ENCODE measurements around the gene NCR3LG1. TPM values are rescaled to one million over a fixed set of nuclear protein-coding genes. Genes with fewer than 3 reads are reported as not detected.

NCR3LG1 gene
- total and polyA plus RNA-seq, 2 of the 4 experiments (the other 2 are of a cell fraction): 1.7 to 4.1 TPM

GRCh38 chr11:17382046-17382728, 30.6 kb downstream of the NCR3LG1 start:
- Histone ChIP-seq H3K9ac (ENCODE audit: low read depth, low read length) (no peak overlapping the region), H3K4me1 (ENCODE audit: control insufficient read depth, insufficient read depth, low read length) (peaks cover 11% of the 10 kb centered on the region), H4K8ac (ENCODE audit: low read depth in 2 of 2, low read length in 2 of 2) (no peak overlapping the region), H2AFZ (replicated peaks; ENCODE audit: low read length, poor library complexity) (peak overlapping the region; percentile 46), H3K79me1 (ENCODE audit: low read depth in 1 of 2, low read length in 2 of 2) (no peaks in the 10 kb centered on the region), H3K36me3 (ENCODE audit: control insufficient read depth, insufficient read depth, low read length) (no peaks in the 10 kb centered on the region), H3K4me2 (ENCODE audit: low read depth, low read length) (no peak overlapping the region), H3K4ac (ENCODE audit: low read depth, low read length) (no peak overlapping the region), H3K56ac (ENCODE audit: extremely low read depth, insufficient read depth, low read length) (no peak overlapping the region), H4K91ac (ENCODE audit: insufficient read depth, low read depth, low read length) (no peak overlapping the region), H2BK5ac (ENCODE audit: low read depth, low read length, poor library complexity, severe bottlenecking) (no peak overlapping the region), H2AK5ac (ENCODE audit: low read depth, low read length) (no peak overlapping the region), H3K4me3 (ENCODE audit: insufficient read depth, low read depth, low read length) (no peak overlapping the region), H2BK120ac (ENCODE audit: low read depth, low read length) (no peak overlapping the region), H4K5ac (ENCODE audit: low read depth, low read length) (no peak overlapping the region), H3K27ac (ENCODE audit: insufficient read depth, low read length) (no peak overlapping the region), H2BK20ac (ENCODE audit: low read depth, low read length) (0 out of 2 replicates have a peak overlapping the region, but pooled peaks have one; percentile 29), H2AK9ac (replicated peaks; ENCODE audit: low read depth, low read length, poor library complexity) (no peak overlapping the region), H2BK15ac (ENCODE audit: low read depth, low read length) (no peak overlapping the region), H3K14ac (replicated peaks; ENCODE audit: low read depth, low read length) (no peak overlapping the region), H3K18ac (ENCODE audit: low read depth, low read length) (no peak overlapping the region), H3K9me3 (ENCODE audit: control insufficient read depth, insufficient read depth, low read length) (no peaks in the 10 kb centered on the region), H3K23ac (ENCODE audit: low read depth, low read length) (no peak overlapping the region), H4K20me1 (ENCODE audit: insufficient read depth, low read length) (no peaks in the 10 kb centered on the region), H3K27me3 (ENCODE audit: control insufficient read depth, insufficient read depth, low read length) (no peaks in the 10 kb centered on the region), H3K9me1 (ENCODE audit: insufficient read depth, low read length) (peaks cover 22% of the 10 kb centered on the region)
- intact Hi-C loops (cut with micrococcal nuclease) (no loop called here), dilution Hi-C loops (cut with HindIII; ENCODE audit: low sequenced_read_pairs, unreplicated experiment) (no loop called here), in situ Hi-C loops (cut with MboI; ENCODE audit: low sequenced_read_pairs) (loop anchor here (5.0 kb wide), 1 partner anchor 120 kb away; no protein-coding TSS in a partner anchor)
- ATAC-seq (ENCODE audit: low read depth) (no peak), DNase-seq (peak; percentile 33)
- TF ChIP-seq FOS (IDR thresholded peaks at IDR 0.05; ENCODE audit: low read depth, low read length): no peak
- no peak for TF ChIP-seq CEBPB (IDR thresholded peaks at IDR 0.05; ENCODE audit: low read depth, low read length)
- no peak for TF ChIP-seq BHLHE40 (IDR thresholded peaks at IDR 0.05; ENCODE audit: low read depth, low read length)
- no peak for TF ChIP-seq RFX5 (IDR thresholded peaks at IDR 0.05; ENCODE audit: low read depth, low read length)
- TF ChIP-seq MXI1 (IDR thresholded peaks at IDR 0.05; ENCODE audit: borderline replicate concordance, low read depth, low read length): no peak
- no peak for TF ChIP-seq CTCF (conservative IDR thresholded peaks at IDR 0.05; ENCODE audit: low read depth, low read length)
- no peak for TF ChIP-seq MAFK (IDR thresholded peaks at IDR 0.05; ENCODE audit: low read depth, low read length)
- no peak for TF ChIP-seq NFE2L2 (IDR thresholded peaks at IDR 0.05; ENCODE audit: low read depth, low read length)
- TF ChIP-seq CHD1 (IDR thresholded peaks at IDR 0.05; ENCODE audit: low read depth, low read length): no peak
- TF ChIP-seq MAZ (IDR thresholded peaks at IDR 0.05; ENCODE audit: borderline replicate concordance, low read depth, low read length): no peak
- TF ChIP-seq RCOR1 (IDR thresholded peaks at IDR 0.05; ENCODE audit: insufficient replicate concordance, low read length): no peak
- TF ChIP-seq, protein P1, sequence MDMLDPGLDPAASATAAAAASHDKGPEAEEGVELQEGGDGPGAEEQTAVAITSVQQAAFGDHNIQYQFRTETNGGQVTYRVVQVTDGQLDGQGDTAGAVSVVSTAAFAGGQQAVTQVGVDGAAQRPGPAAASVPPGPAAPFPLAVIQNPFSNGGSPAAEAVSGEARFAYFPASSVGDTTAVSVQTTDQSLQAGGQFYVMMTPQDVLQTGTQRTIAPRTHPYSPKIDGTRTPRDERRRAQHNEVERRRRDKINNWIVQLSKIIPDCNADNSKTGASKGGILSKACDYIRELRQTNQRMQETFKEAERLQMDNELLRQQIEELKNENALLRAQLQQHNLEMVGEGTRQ (IDR thresholded peaks at IDR 0.05; ENCODE audit: low read depth, low read length): no peak
- TF ChIP-seq RAD21 (IDR thresholded peaks at IDR 0.05; ENCODE audit: low read length): no peak
- no TSS peak for BruUV-seq (replicated peaks)
- ChIA-PET POLR2A (ENCODE audit: unreplicated experiment) (no interaction called here), CTCF (interaction anchor here (0.8 to 2.5 kb wide), 2 partner anchors 122 to 152 kb away, joined by 3 to 16 read pairs; no protein-coding TSS in a partner anchor)
- WGBS, 2 experiments (ENCODE audit: extremely low coverage in 2 of 2, insufficient read length in 1 of 2): 81% methylated on average over 5 of the region's 8 CpGs; no CpG with 5 or more reads in 1 of the 2 experiments
